GM21737 (cell line): ENCODE measurements around the gene GXYLT2.

ENCODE experiments used
- ATAC-seq: cut with Tn5 transposase; IDR thresholded peaks from one replicate; pipeline ENCODE4 v1.9.1; 2021; ENCODE audit warnings: mild to moderate bottlenecking, moderate library complexity; ENCODE audit not compliant: unreplicated experiment

The GXYLT2 gene

GRCh38 chr3:73007992-73008712, 120.3 kb downstream of the GXYLT2 start:
- ATAC-seq, result no peak

GRCh38 chr3:73009008-73009407, 121.2 kb downstream of the GXYLT2 start:
- no peak for ATAC-seq

GRCh38 chr3:73009750-73010149, 121.9 kb downstream of the GXYLT2 start:
- ATAC-seq, result no peak

GRCh38 chr3:73010158-73010557, 122.3 kb downstream of the GXYLT2 start:
- ATAC-seq, result no peak

- no peak for ATAC-seq
Measured at GRCh38 chr3:73018298-73018697, 130.5 kb downstream of the GXYLT2 start.

GRCh38 chr3:73018790-73019441, 131.1 kb downstream of the GXYLT2 start:
- ATAC-seq, result no peak

GRCh38 chr3:73021301-73021835, 133.5 kb downstream of the GXYLT2 start:
- no peak for ATAC-seq

GRCh38 chr3:73024836-73025235, 137.0 kb downstream of the GXYLT2 start:
- ATAC-seq, result no peak

GRCh38 chr3:73026111-73026759, 138.4 kb downstream of the GXYLT2 start:
- ATAC-seq, result no peak
